ENCODE measurements around the gene NPHP3.
"Not testable (repeated sequence)": the region's sequence is repeated elsewhere in the genome, so short reads cannot be mapped to it uniquely, and the experiment has no call there.

NPHP3 gene

GRCh38 chr3:132641427-132641826, 80.8 kb downstream of the NPHP3 start:
- not testable (repeated sequence) for DNase-seq

- DNase-seq = no peak
These were observed 83.5 kb downstream of the NPHP3 start for GRCh38 chr3:132638706-132639105.

GRCh38 chr3:132637590-132637989, 84.6 kb downstream of the NPHP3 start:
- DNase-seq = no peak

GRCh38 chr3:132635052-132635451, 87.2 kb downstream of the NPHP3 start:
- DNase-seq = no peak
